K562 (cell line): ENCODE data around the gene SRBD1. TPM values are rescaled to one million over a fixed set of nuclear protein-coding genes. Genes with fewer than 3 reads are reported as not detected.

Source experiments
- ATAC-seq: fragments of 200-7000 bp; cut with Tn5 transposase; 3 replicates; pipeline ENCODE4 v1.9.1; 2020; ENCODE audit warnings: moderate library complexity
- BruUV-seq: library from RNA; stranded (reverse); fragments of 400-500 nt; replicated peaks from 2 replicates; lab custom pipeline; 2021; lab: Mats Ljungman, UMichigan
- CTCF ChIA-PET: fragments of 300-600 bp; formaldehyde crosslinking; extraction: SDS; loops from one replicate; lab custom pipeline; 2021; ENCODE audit warnings: low intra/inter-chr PET ratio; lab: Yijun Ruan, JAX
- POLR2A ChIA-PET: fragments of 300-600, 350-650 bp; sonication (Branson Sonifier 250); formaldehyde crosslinking; extraction: SDS; loops from one replicate; lab custom pipeline; 2021; ENCODE audit warnings: antibody characterized with exemption, inconsistent platforms; lab: Yijun Ruan, JAX
- DNase-seq, 4 experiments: peaks; one replicate each; pipeline versions ENCODE4 v3.0.0 to v3.0.0-alpha.2; 2011 to 2018; ENCODE audit warnings: low spot score in 3 of 4, mixed read lengths in 3 of 4; ENCODE audit errors: extremely low read depth in 1 of 4
- FAIRE-seq: peaks from 2 replicates; lab custom pipeline; 2011; peaks lifted over from hg19 to GRCh38; lab: Jason Lieb, UNC
- H2AFZ ChIP-seq: 2 replicates; pipeline ENCODE4 v1.6.0; 2011; ENCODE audit warnings: low read depth, low read length, control low read depth, inconsistent platforms
- H3K27ac ChIP-seq: fragments of 200-600 bp; 3 replicates; pipeline ENCODE4 v1.8.0; 2011; ENCODE audit warnings: low read depth, mild to moderate bottlenecking, control low read depth, inconsistent platforms, low read length, moderate library complexity, mixed read lengths; ENCODE audit errors: extremely low read depth
- H3K27me3 ChIP-seq, 2 experiments: fragments of 300-600 bp in 1 of 2; 2 replicates in 1 of 2; 3 replicates in 1 of 2; pipeline versions ENCODE4 v1.6.0 to v1.8.0; 2011; ENCODE audit warnings: inconsistent platforms in 2 of 2, low read length in 2 of 2, mild to moderate bottlenecking in 1 of 2, mixed read lengths in 1 of 2, moderate library complexity in 1 of 2; ENCODE audit not compliant: control insufficient read depth in 2 of 2, insufficient read depth in 2 of 2
- H3K36me3 ChIP-seq: fragments of 300-600 bp; 3 replicates; pipeline ENCODE4 v1.8.0; 2011; ENCODE audit warnings: mild to moderate bottlenecking, low read length, inconsistent platforms; ENCODE audit not compliant: control insufficient read depth, insufficient read depth
- H3K4me1 ChIP-seq, 2 experiments: fragments of 200-600 bp in 1 of 2; replicated peaks in 1 of 2; 2 replicates in 1 of 2; 3 replicates in 1 of 2; pipeline versions ENCODE4 v1.5.1 to v1.8.0; 2011; ENCODE audit warnings: inconsistent platforms in 2 of 2, low read length in 2 of 2, mild to moderate bottlenecking in 1 of 2, mixed read lengths in 1 of 2, moderate library complexity in 1 of 2; ENCODE audit not compliant: control insufficient read depth in 2 of 2, insufficient read depth in 2 of 2
- H3K4me2 ChIP-seq: 2 replicates; pipeline ENCODE4 v1.6.1; 2011; ENCODE audit warnings: low read length, control low read depth, inconsistent platforms, mixed read lengths; ENCODE audit not compliant: insufficient read depth
- H3K4me3 ChIP-seq: fragments of 200-600 bp; sonication (generic), shearing (Covaris generic); 2 replicates; pipeline ENCODE4 v1.5.1; 2016; ENCODE audit warnings: control low read depth, inconsistent platforms
- H3K79me2 ChIP-seq: fragments of 200-600 bp; 3 replicates; pipeline ENCODE4 v1.8.0; 2011; ENCODE audit warnings: low read length, inconsistent platforms; ENCODE audit not compliant: control insufficient read depth, insufficient read depth
- H3K9ac ChIP-seq, 2 experiments: 2 replicates each; pipeline versions ENCODE4 v1.6.0 to v1.6.1; 2011; ENCODE audit warnings: low read depth in 2 of 2, low read length in 2 of 2, control low read depth in 1 of 2, inconsistent platforms in 1 of 2, mild to moderate bottlenecking in 1 of 2, mixed read lengths in 1 of 2; ENCODE audit not compliant: insufficient read depth in 1 of 2
- H3K9me1 ChIP-seq: one replicate; pipeline ENCODE4 v1.6.0; 2011; ENCODE audit warnings: inconsistent platforms, mild to moderate bottlenecking, low read length, moderate library complexity; ENCODE audit not compliant: control insufficient read depth, insufficient read depth
- H3K9me3 ChIP-seq: replicated peaks from 2 replicates; pipeline ENCODE4 v1.5.1; 2011; ENCODE audit warnings: low read depth, low read length, inconsistent platforms; ENCODE audit not compliant: control insufficient read depth, insufficient read depth
- H4K20me1 ChIP-seq: replicated peaks from 2 replicates; pipeline ENCODE4 v1.6.1; 2011; ENCODE audit warnings: low read length, inconsistent platforms, mixed read lengths; ENCODE audit not compliant: control insufficient read depth, insufficient read depth
- BRD9 ChIP-seq: fragments of 450-650 bp; IDR thresholded peaks from 2 replicates; pipeline ENCODE4 v1.6.1; 2018; ENCODE audit warnings: low read depth; ENCODE audit not compliant: partially characterized antibody
- MAX ChIP-seq: sonication (generic); formaldehyde crosslinking; IDR thresholded peaks from 2 replicates; pipeline ENCODE4 v1.9.0; 2022; ENCODE audit warnings: mild to moderate bottlenecking, missing genetic modification reagents
- MGA ChIP-seq: fragments of 450-650 bp; IDR thresholded peaks from 2 replicates; pipeline ENCODE4 v1.6.1; 2016; ENCODE audit warnings: mild to moderate bottlenecking, moderate library complexity
- NFXL1 ChIP-seq: fragments of 450-650 bp; formaldehyde crosslinking; IDR thresholded peaks from 2 replicates; pipeline ENCODE4 v1.4.0; 2021; ENCODE audit warnings: mild to moderate bottlenecking
- PTTG1 ChIP-seq: fragments of 450-650 bp; IDR thresholded peaks from 2 replicates; pipeline ENCODE4 v1.6.1; 2016; ENCODE audit warnings: low read depth, mild to moderate bottlenecking, missing genetic modification characterization, missing compliant biosample characterization
- SIX5 ChIP-seq, 2 experiments: IDR thresholded peaks; 2 replicates each; pipeline ENCODE4 v1.6.1; 2011; ENCODE audit warnings: low read length in 2 of 2, borderline replicate concordance in 1 of 2, low read depth in 1 of 2, mild to moderate bottlenecking in 1 of 2, moderate library complexity in 1 of 2; ENCODE audit not compliant: insufficient read depth in 1 of 2
- YY1 ChIP-seq, 3 experiments: IDR thresholded peaks; 2 replicates each; pipeline ENCODE4 v1.6.1; 2011; ENCODE audit warnings: low read length in 2 of 3, mild to moderate bottlenecking in 2 of 3, moderate library complexity in 2 of 3, borderline replicate concordance in 1 of 3, control low read depth in 1 of 3, low read depth in 1 of 3; ENCODE audit not compliant: insufficient read depth in 3 of 3, insufficient replicate concordance in 2 of 3, control insufficient read depth in 1 of 3, insufficient read length in 1 of 3; ENCODE audit errors: extremely low read depth in 1 of 3
- WGBS: fragments of 100-300 bp; shearing (Covaris generic); methylation state at CpG from one replicate; pipeline ENCODE4 v1.1.6; 2016; ENCODE audit warnings: low coverage, mixed read lengths; ENCODE audit not compliant: insufficient coverage; ENCODE audit errors: missing lambda C conversion rate; 5-methylcytosine and 5-hydroxymethylcytosine counted together
- in situ Hi-C: fragments of 300-500 bp; cut with MboI; formaldehyde crosslinking; loops from 4 replicates; pipeline ENCODE4 v1.15.0; 2018; ENCODE audit warnings: inconsistent platforms, mixed read lengths
- intact Hi-C: fragments of 100-400 bp; cut with micrococcal nuclease; formaldehyde crosslinking; loops from 2 replicates; pipeline ENCODE4 v1.14.2; 2022
- polyA plus RNA-seq, 8 experiments: library from polyadenylated mRNA; depleted of rRNA in 4 of 8; stranded (reverse) in 5 of 8; unstranded in 3 of 8; fragments of >200 nt; fragmentation: Nextera tagmentation in 2 of 8; fragmentation: Illumina TruSeq in 1 of 8; extraction: Ambion mirVana in 2 of 8; extraction: Trizol in 1 of 8; gene quantifications; 2 replicates each; pipeline versions ENCODE4 v1.2.1 to v1.2.3, GENCODE V29; 2011 to 2014; ENCODE audit warnings: inconsistent platforms in 1 of 8, missing spikeins in 1 of 8
- total RNA-seq, 7 experiments: library from RNA; depleted of rRNA in 6 of 7; stranded (reverse); fragments of >200 nt in 6 of 7; fragmentation: Illumina TruSeq in 2 of 7; extraction: Trizol in 2 of 7; gene quantifications; 2 replicates each; pipeline versions ENCODE4 v1.2.1 to v1.2.3, GENCODE V29; 2011 to 2021; ENCODE audit warnings: low replicate concordance in 1 of 7

Gene SRBD1
- total and polyA plus RNA-seq, 9 of the 15 experiments (the other 6 are each of a cell fraction or from before 2014, with no cell fraction given): 6.9 to 23.2 (median 14.7) TPM

GRCh38 chr2:45496869-45497268, 114.2 kb downstream of the SRBD1 start (continued):
- no peak for TF ChIP-seq PTTG1
- no peak for TF ChIP-seq BRD9

- in situ Hi-C loops (loop anchor here (5.0 kb wide), 1 partner anchor 518 kb away; no protein-coding TSS in a partner anchor), intact Hi-C loops (loop anchor here (1.0 to 10.0 kb wide), 2 partner anchors 160 to 514 kb away; no protein-coding TSS in a partner anchor)
- no peak for FAIRE-seq
- Histone ChIP-seq H3K9ac (no peak overlapping the region), H3K4me1 (no peaks in the 10 kb centered on the region), H3K36me3 (no peaks in the 10 kb centered on the region), H3K9me1 (no peaks in the 10 kb centered on the region), H3K27ac (no peak overlapping the region), H4K20me1 (no peaks in the 10 kb centered on the region; the same call in 1 of the 2 replicates), H3K4me2 (no peak overlapping the region), H3K9me3 (no peaks in the 10 kb centered on the region), H2AFZ (no peak overlapping the region), H3K27me3 (no peaks in the 10 kb centered on the region), H3K4me3 (no peak overlapping the region), H3K79me2 (no peaks in the 10 kb centered on the region)
- no peak for ATAC-seq
- no TSS peak for BruUV-seq
- WGBS: 0% methylated on average over 1 of the region's 1 CpG
- CTCF ChIA-PET: interaction anchor here (1.3 to 3.3 kb wide), 2 partner anchors 513 to 1015 kb away, joined by 10 to 38 read pairs; no protein-coding TSS in a partner anchor
- POLR2A ChIA-PET: interaction anchor here (2.2 kb wide), 1 partner anchor 11 kb away, joined by 4 read pairs; no protein-coding TSS in a partner anchor
- no peak for DNase-seq
- no peak for TF ChIP-seq MAX
- no peak for TF ChIP-seq MGA
- no peak for TF ChIP-seq NFXL1 (CRISPR knock-in tag)
- no peak for TF ChIP-seq YY1 (IDR thresholded peaks at IDR 0.05; ENCODE audit: borderline replicate concordance in 1 of 3, control insufficient read depth in 1 of 3, extremely low read depth in 1 of 3, insufficient read depth in 3 of 3, insufficient read length in 1 of 3, insufficient replicate concordance in 2 of 3, low read depth in 1 of 3, low read length in 2 of 3)
- no peak for TF ChIP-seq SIX5 (IDR thresholded peaks at IDR 0.05; ENCODE audit: borderline replicate concordance in 1 of 2, insufficient read depth in 1 of 2, low read depth in 1 of 2, low read length in 2 of 2)
Observed at GRCh38 chr2:45494978-45495293, 116.1 kb downstream of the SRBD1 start.
